Astrocyte of the cerebellum (primary cell): Measurements from ENCODE around the gene SPPL2A.

Experiments
- DNase-seq: peaks from one replicate; pipeline ENCODE4 v3.0.0-alpha.2; 2011; ENCODE audit warnings: low read depth
- H3K4me3 ChIP-seq: 2 replicates; pipeline ENCODE4 v1.5.1; 2011; ENCODE audit warnings: mild to moderate bottlenecking, low read depth, low read length, moderate library complexity
- CTCF ChIP-seq: IDR thresholded peaks from 2 replicates; pipeline ENCODE4 v1.5.1; 2012; ENCODE audit warnings: low read length, low read depth, moderate library complexity, mild to moderate bottlenecking; ENCODE audit errors: missing control alignments
- in situ Hi-C: cut with HindIII; loops from 2 replicates; pipeline ENCODE4 v1.10.0; 2017; ENCODE audit warnings: low sequenced_read_pairs

The SPPL2A gene

GRCh38 chr15:50777042-50777441, 11.5 kb upstream of the SPPL2A start:
- no peak overlapping the region for H3K4me3 ChIP-seq
- peak; percentile 7 for TF ChIP-seq CTCF
- no peak for DNase-seq
- in situ Hi-C loops = no loop called here

- DNase-seq = no peak
- in situ Hi-C loops = no loop called here
- TF ChIP-seq CTCF = no peak
- no peak overlapping the region for H3K4me3 ChIP-seq
Observed at GRCh38 chr15:50774450-50774849, 8.9 kb upstream of the SPPL2A start.

- no peak for DNase-seq
- TF ChIP-seq CTCF = no peak
- in situ Hi-C loops = no loop called here
- H3K4me3 ChIP-seq = no peak overlapping the region
Observed at GRCh38 chr15:50773389-50773788, 7.9 kb upstream of the SPPL2A start.

- H3K4me3 ChIP-seq = no peak overlapping the region
- no peak for DNase-seq
- in situ Hi-C loops = no loop called here
- no peak for TF ChIP-seq CTCF
Observed at GRCh38 chr15:50767332-50767861, 1.9 kb upstream of the SPPL2A start.

- in situ Hi-C loops = no loop called here
- no peak for DNase-seq
- no peak for TF ChIP-seq CTCF
- H3K4me3 ChIP-seq = peak overlapping the region; percentile 58
Observed at GRCh38 chr15:50764461-50765194, 878 bp downstream of the SPPL2A start.

- no peak for TF ChIP-seq CTCF
- DNase-seq = no peak
- H3K4me3 ChIP-seq = no peak overlapping the region
- in situ Hi-C loops = no loop called here
Observed at GRCh38 chr15:50758712-50759205, 6.7 kb downstream of the SPPL2A start.
